KMS-11 (cell line): Measurements from ENCODE around the gene RAI14.

Source experiments
- H2AFZ ChIP-seq: fragments of 200-600 bp; sonication (generic); 2 replicates; pipeline ENCODE4 v1.6.1; 2016; ENCODE audit warnings: antibody characterized with exemption, mixed run types, low read depth
- H3K27ac ChIP-seq: fragments of 200-600 bp; sonication (generic); 2 replicates; pipeline ENCODE4 v1.6.1; 2016; ENCODE audit warnings: mild to moderate bottlenecking, mixed run types
- H3K27me3 ChIP-seq: fragments of 200-600 bp; sonication (generic); 2 replicates; pipeline ENCODE4 v1.6.1; 2017; ENCODE audit warnings: mild to moderate bottlenecking, low read depth, mixed run types, moderate library complexity; ENCODE audit not compliant: insufficient read depth
- H3K36me3 ChIP-seq: fragments of 200-600 bp; sonication (generic); 2 replicates; pipeline ENCODE4 v1.6.1; 2017; ENCODE audit warnings: mild to moderate bottlenecking, mixed run types; ENCODE audit not compliant: insufficient read depth
- H3K4me1 ChIP-seq: fragments of 200-600 bp; sonication (generic); 2 replicates; pipeline ENCODE4 v1.6.1; 2016; ENCODE audit warnings: mild to moderate bottlenecking, low read depth, mixed run types; ENCODE audit not compliant: poor library complexity, severe bottlenecking
- H3K4me2 ChIP-seq: fragments of 200-600 bp; sonication (generic); 2 replicates; pipeline ENCODE4 v1.7.0; 2016; ENCODE audit warnings: mild to moderate bottlenecking, mixed run types
- H3K4me3 ChIP-seq: fragments of 200-600 bp; sonication (generic); IDR thresholded peaks from 2 replicates; pipeline ENCODE4 v1.6.1; 2017; ENCODE audit warnings: low read depth, low read length, mixed read lengths; ENCODE audit not compliant: insufficient read depth
- H3K79me2 ChIP-seq: fragments of 200-600 bp; sonication (generic); 2 replicates; pipeline ENCODE4 v1.6.1; 2016; ENCODE audit warnings: low read depth, mixed run types; ENCODE audit not compliant: insufficient read depth
- H3K9ac ChIP-seq: fragments of 200-600 bp; sonication (generic); 2 replicates; pipeline ENCODE4 v1.6.1; 2016; ENCODE audit warnings: mild to moderate bottlenecking, mixed run types
- H4K20me1 ChIP-seq: fragments of 200-600 bp; sonication (generic); 2 replicates; pipeline ENCODE4 v1.6.1; 2016; ENCODE audit warnings: mild to moderate bottlenecking, mixed run types; ENCODE audit not compliant: insufficient read depth
- CTCF ChIP-seq: fragments of 200-600 bp; sonication (generic); conservative IDR thresholded peaks from 2 replicates; pipeline ENCODE4 v1.6.1; 2017; ENCODE audit warnings: low read depth, mild to moderate bottlenecking, antibody characterized with exemption, low read length, moderate library complexity, mixed read lengths

The RAI14 gene

GRCh38 chr5:34659168-34659567, 3.0 kb downstream of the RAI14 start:
- Histone ChIP-seq H3K4me1 (peaks cover 6% of the 10 kb centered on the region), H3K9ac (no peak overlapping the region), H3K36me3 (no peaks in the 10 kb centered on the region), H4K20me1 (no peaks in the 10 kb centered on the region), H3K4me2 (no peak overlapping the region), H3K27me3 (no peaks in the 10 kb centered on the region), H3K27ac (no peak overlapping the region), H3K79me2 (no peaks in the 10 kb centered on the region), H3K4me3 (no peak overlapping the region), H2AFZ (no peak overlapping the region)
- no peak for TF ChIP-seq CTCF

- Histone ChIP-seq H4K20me1 (no peaks in the 10 kb centered on the region), H3K27me3 (no peaks in the 10 kb centered on the region), H3K9ac (no peak overlapping the region), H3K4me3 (no peak overlapping the region), H3K4me1 (peaks cover 6% of the 10 kb centered on the region), H3K79me2 (no peaks in the 10 kb centered on the region), H2AFZ (no peak overlapping the region), H3K27ac (no peak overlapping the region), H3K36me3 (no peaks in the 10 kb centered on the region), H3K4me2 (no peak overlapping the region)
- TF ChIP-seq CTCF: no peak
Observed at GRCh38 chr5:34660444-34660843, 4.3 kb downstream of the RAI14 start.

- Histone ChIP-seq H3K36me3 (no peaks in the 10 kb centered on the region), H3K4me3 (no peak overlapping the region), H3K79me2 (no peaks in the 10 kb centered on the region), H4K20me1 (no peaks in the 10 kb centered on the region), H3K27ac (no peak overlapping the region), H3K27me3 (no peaks in the 10 kb centered on the region), H2AFZ (no peak overlapping the region), H3K4me2 (no peak overlapping the region), H3K9ac (no peak overlapping the region), H3K4me1 (no peaks in the 10 kb centered on the region)
- TF ChIP-seq CTCF: no peak
Observed at GRCh38 chr5:34663771-34664496, 7.8 kb downstream of the RAI14 start.

- H2AFZ ChIP-seq: no peak overlapping the region
- no peak overlapping the region for H3K9ac ChIP-seq
- H3K27me3 ChIP-seq: no peaks in the 10 kb centered on the region
- no peaks in the 10 kb centered on the region for H4K20me1 ChIP-seq
- H3K4me2 ChIP-seq: no peak overlapping the region
- no peaks in the 10 kb centered on the region for H3K36me3 ChIP-seq
- H3K4me3 ChIP-seq: no peak overlapping the region
- H3K79me2 ChIP-seq: no peaks in the 10 kb centered on the region
- H3K4me1 ChIP-seq: no peaks in the 10 kb centered on the region
- no peak for TF ChIP-seq CTCF
- no peak overlapping the region for H3K27ac ChIP-seq
Observed at GRCh38 chr5:34666392-34667080, 10.4 kb downstream of the RAI14 start.
